ENCODE results near the gene BMPR1A. TPM values are rescaled to one million over a fixed set of nuclear protein-coding genes. Genes with fewer than 3 reads are reported as not detected.

The BMPR1A gene
- total and polyA plus RNA-seq, 3 experiments from 2014 or later = 6.4 to 21.9 (median 20.9) TPM

GRCh38 chr10:86872757-86873156 is 116.3 kb downstream of the BMPR1A start:
- Mint-ChIP-seq H3K36me3 (peaks cover 0 to 16% (median 4%) of the 10 kb centered on the region in 3 donors), H3K27me3 (no peaks in the 10 kb centered on the region), H3K27ac (peak overlapping the region in 3 of 8 donors; percentile 51 to 91 (median 68)), H3K9me3 (no peaks in the 10 kb centered on the region), H3K4me3 (no peak overlapping the region), H3K4me1 (peaks cover 0 to 3% (median 0%) of the 10 kb centered on the region in 3 donors)
- no peak overlapping the region for H3K27ac ChIP-seq (ENCODE audit: low read depth, low read length)
- H3K4me1 ChIP-seq (ENCODE audit: insufficient read depth, low read length) = no peaks in the 10 kb centered on the region
- DNase-seq = no peak
- ChIA-PET CTCF (no interaction called here), POLR2A (no interaction called here)
- no peaks in the 10 kb centered on the region for H3K36me3 ChIP-seq (ENCODE audit: insufficient read depth, low read length)
- no peaks in the 10 kb centered on the region for H3K27me3 ChIP-seq (ENCODE audit: insufficient read depth, low read length, poor library complexity, severe bottlenecking)
- no peak overlapping the region for H3K4me3 ChIP-seq (ENCODE audit: low read length)
- no peaks in the 10 kb centered on the region for H3K9me3 ChIP-seq (ENCODE audit: low read length)

DNA sequence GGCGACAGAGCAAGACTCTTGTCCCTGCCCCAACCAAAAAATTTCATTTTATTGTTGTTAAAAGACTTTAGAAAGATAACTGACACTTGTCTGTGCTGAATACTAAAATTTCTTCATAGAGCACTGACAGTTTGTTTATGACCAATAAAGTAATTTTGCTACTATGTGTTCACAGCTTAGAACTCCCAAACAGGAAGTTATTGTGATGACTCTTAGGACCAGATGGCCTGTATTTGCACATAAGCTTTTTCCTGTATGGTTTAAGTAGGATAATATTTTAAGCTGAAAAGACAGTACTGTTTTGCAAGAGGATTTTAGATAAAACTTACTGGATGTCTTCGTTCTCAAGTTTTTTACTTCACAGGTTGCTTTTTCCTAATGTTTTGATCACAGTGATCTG is 120.3 kb downstream of the BMPR1A start:
- peak overlapping the region in 1 of 8 donors; percentile 14 for H3K27ac Mint-ChIP-seq
- H3K4me1 Mint-ChIP-seq = peaks cover 0 to 10% (median 0%) of the 10 kb centered on the region in 3 donors
- H3K36me3 Mint-ChIP-seq = peaks cover 0 to 26% (median 6%) of the 10 kb centered on the region in 3 donors
- ChIA-PET POLR2A (no interaction called here), CTCF (interaction anchor here (1.2 kb wide), 1 partner anchor 23 kb away, joined by 3 read pairs; no protein-coding TSS in a partner anchor)
- H3K9me3 ChIP-seq (ENCODE audit: low read length) = no peaks in the 10 kb centered on the region
- no peak for DNase-seq
- H3K9me3 Mint-ChIP-seq = no peaks in the 10 kb centered on the region
- H3K27me3 ChIP-seq (ENCODE audit: insufficient read depth, low read length, poor library complexity, severe bottlenecking) = no peaks in the 10 kb centered on the region
- H3K4me3 ChIP-seq (ENCODE audit: low read length) = no peak overlapping the region
- no peaks in the 10 kb centered on the region for H3K4me1 ChIP-seq (ENCODE audit: insufficient read depth, low read length)
- no peak overlapping the region for H3K27ac ChIP-seq (ENCODE audit: low read depth, low read length)
- no peaks in the 10 kb centered on the region for H3K27me3 Mint-ChIP-seq
- H3K36me3 ChIP-seq (ENCODE audit: insufficient read depth, low read length) = no peaks in the 10 kb centered on the region
- H3K4me3 Mint-ChIP-seq = no peak overlapping the region

DNA sequence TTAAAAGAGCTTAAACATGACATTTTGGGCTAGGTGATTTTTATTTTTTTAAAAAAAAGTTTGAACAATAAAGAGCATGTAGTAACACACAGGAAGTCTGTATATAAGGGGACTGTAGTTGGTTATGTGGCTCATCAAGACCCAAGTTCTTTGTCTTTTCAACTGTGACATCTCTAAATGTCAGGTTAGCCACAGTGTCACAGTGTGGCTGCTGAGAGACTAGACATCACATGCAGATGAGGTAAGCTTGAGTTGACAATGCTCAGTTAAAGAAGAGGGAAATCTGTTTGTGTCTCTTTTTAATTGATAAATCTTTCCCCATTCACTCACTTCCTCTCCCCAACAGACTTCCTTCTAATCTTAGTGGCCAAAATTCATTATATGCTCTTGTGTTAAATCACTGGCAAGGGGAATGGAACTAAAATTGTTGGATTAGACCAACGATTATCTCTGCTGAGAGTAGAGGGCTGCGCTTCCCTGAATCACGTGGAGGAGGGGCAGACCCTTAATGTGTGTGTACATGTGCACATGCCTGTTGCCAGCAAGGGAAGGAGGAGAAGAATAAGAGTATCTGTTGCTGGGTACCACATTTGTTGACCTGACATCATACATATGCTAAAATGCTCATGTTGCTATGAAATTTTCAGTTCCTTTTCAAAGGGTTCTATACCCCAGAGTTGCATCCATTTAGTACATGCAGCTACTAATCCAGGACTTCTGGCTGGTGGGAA is 122.7 kb downstream of the BMPR1A start:
- H3K27me3 Mint-ChIP-seq = no peaks in the 10 kb centered on the region
- Histone ChIP-seq H3K4me3 (ENCODE audit: low read length) (no peak overlapping the region), H3K36me3 (ENCODE audit: insufficient read depth, low read length) (no peaks in the 10 kb centered on the region), H3K9me3 (ENCODE audit: low read length) (no peaks in the 10 kb centered on the region), H3K4me1 (ENCODE audit: insufficient read depth, low read length) (no peaks in the 10 kb centered on the region), H3K27me3 (ENCODE audit: insufficient read depth, low read length, poor library complexity, severe bottlenecking) (no peaks in the 10 kb centered on the region), H3K27ac (ENCODE audit: low read depth, low read length) (no peak overlapping the region)
- H3K36me3 Mint-ChIP-seq = peaks cover 0 to 26% (median 6%) of the 10 kb centered on the region in 3 donors
- CTCF ChIA-PET = no interaction called here
- H3K4me1 Mint-ChIP-seq = peaks cover 0 to 10% (median 0%) of the 10 kb centered on the region in 3 donors
- DNase-seq = peak in 1 of 5 donors; percentile 21
- peak overlapping the region in 1 of 8 donors; percentile 62 for H3K27ac Mint-ChIP-seq
- H3K9me3 Mint-ChIP-seq = no peaks in the 10 kb centered on the region
- POLR2A ChIA-PET = no interaction called here
- no peak overlapping the region for H3K4me3 Mint-ChIP-seq

- Mint-ChIP-seq H3K36me3 (peaks cover under 1 to 21% (median 7%) of the 10 kb centered on the region in 3 donors), H3K9me3 (no peaks in the 10 kb centered on the region), H3K27me3 (no peaks in the 10 kb centered on the region), H3K4me3 (no peak overlapping the region), H3K4me1 (peaks cover 0 to 12% (median 0%) of the 10 kb centered on the region in 3 donors), H3K27ac (peak overlapping the region in 1 of 8 donors; percentile 50)
- H3K27ac ChIP-seq (ENCODE audit: low read depth, low read length) = no peak overlapping the region
- POLR2A ChIA-PET = no interaction called here
- no peak overlapping the region for H3K4me3 ChIP-seq (ENCODE audit: low read length)
- H3K27me3 ChIP-seq (ENCODE audit: insufficient read depth, low read length, poor library complexity, severe bottlenecking) = no peaks in the 10 kb centered on the region
- no peaks in the 10 kb centered on the region for H3K4me1 ChIP-seq (ENCODE audit: insufficient read depth, low read length)
- no peaks in the 10 kb centered on the region for H3K9me3 ChIP-seq (ENCODE audit: low read length)
- CTCF ChIA-PET = no interaction called here
- DNase-seq = no peak
- no peaks in the 10 kb centered on the region for H3K36me3 ChIP-seq (ENCODE audit: insufficient read depth, low read length)
These were observed 124.6 kb downstream of the BMPR1A start for GRCh38 chr10:86880971-86881370.

DNA sequence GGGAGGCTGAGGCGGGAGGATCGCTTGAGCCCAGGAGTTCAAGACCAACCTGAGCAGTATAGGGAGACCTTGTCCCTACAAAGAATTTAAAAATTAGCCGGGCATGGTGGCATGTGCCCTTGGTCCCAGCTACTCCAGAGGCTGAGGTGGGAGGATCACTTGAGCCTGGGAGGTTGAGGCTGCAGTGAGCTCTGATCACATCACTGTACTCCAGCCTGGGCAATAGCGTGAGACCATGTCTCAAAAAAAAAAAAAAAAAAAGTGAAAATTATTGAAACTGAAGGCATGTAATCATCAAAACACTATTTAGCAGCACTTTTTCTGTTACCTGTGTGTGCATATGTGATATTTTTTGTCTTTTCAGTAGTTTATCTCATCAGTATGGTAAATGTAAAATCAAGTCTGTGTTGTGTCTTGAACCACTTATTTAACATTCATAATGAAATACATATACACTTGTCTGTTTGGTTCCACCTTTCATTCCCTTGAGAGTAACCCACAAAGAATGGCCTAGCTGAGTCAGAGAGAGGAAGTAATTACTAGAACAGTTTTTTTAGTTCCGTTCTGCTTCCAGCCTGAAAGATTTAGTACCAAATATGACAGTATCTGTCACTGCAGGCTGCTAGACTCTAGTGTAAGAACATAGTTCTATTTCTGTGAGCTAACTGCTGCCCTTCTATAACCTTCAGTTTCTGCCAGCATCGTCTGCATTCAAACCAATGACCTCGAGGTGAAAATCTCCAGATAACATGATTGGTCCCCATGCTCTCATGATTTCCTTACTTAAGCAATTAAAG is 132.4 kb downstream of the BMPR1A start:
- no peaks in the 10 kb centered on the region for H3K9me3 Mint-ChIP-seq
- Histone ChIP-seq H3K4me1 (ENCODE audit: insufficient read depth, low read length) (no peaks in the 10 kb centered on the region), H3K27ac (ENCODE audit: low read depth, low read length) (no peak overlapping the region), H3K4me3 (ENCODE audit: low read length) (no peak overlapping the region), H3K9me3 (ENCODE audit: low read length) (no peaks in the 10 kb centered on the region), H3K27me3 (ENCODE audit: insufficient read depth, low read length, poor library complexity, severe bottlenecking) (no peaks in the 10 kb centered on the region), H3K36me3 (ENCODE audit: insufficient read depth, low read length) (no peaks in the 10 kb centered on the region)
- peaks cover 6 to 23% (median 14%) of the 10 kb centered on the region in 3 donors for H3K36me3 Mint-ChIP-seq
- DNase-seq = no peak
- CTCF ChIA-PET = interaction anchor here (1.4 kb wide), 1 partner anchor 200 kb away, joined by 3 read pairs; no protein-coding TSS in a partner anchor
- peaks cover 6 to 12% (median 7%) of the 10 kb centered on the region in 3 donors for H3K4me1 Mint-ChIP-seq
- POLR2A ChIA-PET = no interaction called here
- no peaks in the 10 kb centered on the region for H3K27me3 Mint-ChIP-seq
- no peak overlapping the region for H3K4me3 Mint-ChIP-seq
- no peak overlapping the region for H3K27ac Mint-ChIP-seq

DNA sequence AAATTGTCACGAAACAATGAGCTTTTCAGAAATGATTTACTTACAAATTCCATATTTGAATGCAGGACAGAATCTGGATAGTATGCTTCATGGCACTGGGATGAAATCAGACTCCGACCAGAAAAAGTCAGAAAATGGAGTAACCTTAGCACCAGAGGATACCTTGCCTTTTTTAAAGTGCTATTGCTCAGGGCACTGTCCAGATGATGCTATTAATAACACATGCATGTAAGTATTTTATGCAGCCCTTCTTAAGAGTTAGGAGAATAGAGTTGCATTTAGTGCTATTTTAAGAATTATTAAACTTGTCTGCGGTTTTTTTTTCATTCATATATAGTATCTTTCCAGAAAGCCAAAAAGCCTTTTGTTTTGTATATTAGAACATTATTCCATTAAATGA is 133.6 kb downstream of the BMPR1A start:
- no peak overlapping the region for H3K27ac Mint-ChIP-seq

DNA sequence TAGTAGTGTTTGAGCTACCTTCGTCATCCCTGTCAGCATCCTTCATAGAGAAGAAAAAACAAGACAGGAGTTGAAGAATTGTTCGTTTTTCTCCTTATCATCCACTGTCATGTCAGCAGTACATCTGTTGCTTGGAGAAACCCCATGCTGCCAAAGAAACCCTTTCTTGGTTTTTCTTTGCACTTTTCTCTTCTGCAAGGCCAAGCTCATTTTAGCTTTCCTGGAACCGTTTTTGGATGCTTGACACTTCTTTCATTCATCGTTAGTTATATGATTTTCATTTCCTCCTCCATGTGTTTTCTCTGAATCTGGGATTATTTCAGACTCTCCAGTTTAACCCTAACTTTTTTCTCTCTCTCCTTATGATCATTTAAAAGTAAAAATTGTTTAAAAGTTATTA is 142.1 kb downstream of the BMPR1A start:
- Histone ChIP-seq H3K27me3 (ENCODE audit: insufficient read depth, low read length, poor library complexity, severe bottlenecking) (no peaks in the 10 kb centered on the region), H3K4me1 (ENCODE audit: insufficient read depth, low read length) (no peaks in the 10 kb centered on the region), H3K36me3 (ENCODE audit: insufficient read depth, low read length) (no peaks in the 10 kb centered on the region), H3K9me3 (ENCODE audit: low read length) (no peaks in the 10 kb centered on the region), H3K27ac (ENCODE audit: low read depth, low read length) (no peak overlapping the region), H3K4me3 (ENCODE audit: low read length) (no peak overlapping the region)
- ChIA-PET CTCF (interaction anchor here (1.0 to 2.2 kb wide), 5 partner anchors 187 to 210 kb away, joined by 3 to 11 read pairs (median 8); no protein-coding TSS in a partner anchor), POLR2A (no interaction called here)
- Mint-ChIP-seq H3K9me3 (no peaks in the 10 kb centered on the region), H3K36me3 (peaks cover 0 to 22% (median 8%) of the 10 kb centered on the region in 3 donors), H3K27me3 (no peaks in the 10 kb centered on the region), H3K27ac (no peak overlapping the region), H3K4me1 (no peaks in the 10 kb centered on the region), H3K4me3 (no peak overlapping the region)
- DNase-seq = no peak

More for the DNA sequence above, 133.6 kb downstream of the BMPR1A start:
- DNase-seq = no peak
- H3K27me3 ChIP-seq (ENCODE audit: insufficient read depth, low read length, poor library complexity, severe bottlenecking) = no peaks in the 10 kb centered on the region
- no peaks in the 10 kb centered on the region for H3K4me1 ChIP-seq (ENCODE audit: insufficient read depth, low read length)
- POLR2A ChIA-PET = no interaction called here
- Mint-ChIP-seq H3K4me3 (no peak overlapping the region), H3K27me3 (no peaks in the 10 kb centered on the region), H3K4me1 (peaks cover 6 to 12% (median 7%) of the 10 kb centered on the region in 3 donors), H3K36me3 (peaks cover 6 to 26% (median 16%) of the 10 kb centered on the region in 3 donors), H3K9me3 (no peaks in the 10 kb centered on the region)
- H3K27ac ChIP-seq (ENCODE audit: low read depth, low read length) = no peak overlapping the region
- no peak overlapping the region for H3K4me3 ChIP-seq (ENCODE audit: low read length)
- CTCF ChIA-PET = no interaction called here
- no peaks in the 10 kb centered on the region for H3K9me3 ChIP-seq (ENCODE audit: low read length)
- H3K36me3 ChIP-seq (ENCODE audit: insufficient read depth, low read length) = no peaks in the 10 kb centered on the region

- Histone ChIP-seq H3K27me3 (ENCODE audit: insufficient read depth, low read length, poor library complexity, severe bottlenecking) (no peaks in the 10 kb centered on the region), H3K9me3 (ENCODE audit: low read length) (no peaks in the 10 kb centered on the region), H3K27ac (ENCODE audit: low read depth, low read length) (no peak overlapping the region), H3K4me3 (ENCODE audit: low read length) (no peak overlapping the region), H3K4me1 (ENCODE audit: insufficient read depth, low read length) (no peaks in the 10 kb centered on the region), H3K36me3 (ENCODE audit: insufficient read depth, low read length) (no peaks in the 10 kb centered on the region)
- ChIA-PET CTCF (interaction anchor here (0.7 to 2.2 kb wide), 5 partner anchors 188 to 206 kb away, joined by 3 to 11 read pairs (median 8); no protein-coding TSS in a partner anchor), POLR2A (no interaction called here)
- H3K4me3 Mint-ChIP-seq = no peak overlapping the region
- no peaks in the 10 kb centered on the region for H3K27me3 Mint-ChIP-seq
- peaks cover 2 to 19% (median 7%) of the 10 kb centered on the region in 3 donors for H3K36me3 Mint-ChIP-seq
- no peaks in the 10 kb centered on the region for H3K4me1 Mint-ChIP-seq
- no peak for DNase-seq
- H3K9me3 Mint-ChIP-seq = no peaks in the 10 kb centered on the region
- peak overlapping the region in 2 of 8 donors; percentile 19 to 59 for H3K27ac Mint-ChIP-seq
These were observed 142.7 kb downstream of the BMPR1A start for GRCh38 chr10:86899132-86899531.

All from CD8-positive, alpha-beta memory T cell (primary cell).